IMR-90 (cell line): ENCODE results near the gene NPAS1. TPM values are rescaled to one million over a fixed set of nuclear protein-coding genes. Genes with fewer than 3 reads are reported as not detected.

Experiments used
- ATAC-seq: fragments of 200-7000 bp; cut with Tn5 transposase; 2 replicates; pipeline ENCODE4 v1.9.1; 2020; ENCODE audit warnings: low read depth, mild to moderate bottlenecking, moderate library complexity
- BruUV-seq: library from RNA; stranded (reverse); fragments of 400-500 nt; replicated peaks from 2 replicates; lab custom pipeline; 2021; lab: Mats Ljungman, UMichigan
- CTCF ChIA-PET: fragments of 300-600 bp; formaldehyde crosslinking; extraction: SDS; loops from one replicate; lab custom pipeline; 2021; ENCODE audit warnings: antibody characterized with exemption; lab: Yijun Ruan, JAX
- POLR2A ChIA-PET: fragments of 300-600 bp; sonication (Branson Sonifier 250); formaldehyde crosslinking; loops from one replicate; lab custom pipeline; 2022; ENCODE audit warnings: antibody characterized with exemption; ENCODE audit not compliant: unreplicated experiment; lab: Charles Lee
- DNase-seq: peaks from one replicate; pipeline ENCODE4 v3.0.0; 2013
- H2AFZ ChIP-seq: replicated peaks from 2 replicates; pipeline ENCODE3; 2013; ENCODE audit warnings: low read length, mild to moderate bottlenecking; ENCODE audit not compliant: poor library complexity
- H2AK5ac ChIP-seq: 2 replicates; pipeline ENCODE4 v1.6.1; 2013; ENCODE audit warnings: low read depth, low read length, inconsistent platforms
- H2AK9ac ChIP-seq: replicated peaks from 2 replicates; pipeline ENCODE3; 2013; ENCODE audit warnings: mild to moderate bottlenecking, low read depth, low read length, moderate library complexity; ENCODE audit not compliant: poor library complexity
- H2BK120ac ChIP-seq: 2 replicates; pipeline ENCODE4 v1.6.1; 2013; ENCODE audit warnings: low read depth, low read length, inconsistent platforms
- H2BK15ac ChIP-seq: 3 replicates; pipeline ENCODE4 v1.6.1; 2013; ENCODE audit warnings: low read depth, low read length, inconsistent platforms
- H2BK20ac ChIP-seq: 2 replicates; pipeline ENCODE4 v1.6.1; 2013; ENCODE audit warnings: low read depth, mild to moderate bottlenecking, inconsistent platforms, low read length, moderate library complexity
- H2BK5ac ChIP-seq: 2 replicates; pipeline ENCODE4 v1.6.1; 2013; ENCODE audit warnings: mild to moderate bottlenecking, low read depth, low read length, inconsistent platforms; ENCODE audit not compliant: poor library complexity, severe bottlenecking
- H3K14ac ChIP-seq: replicated peaks from 2 replicates; pipeline ENCODE4 v1.6.1; 2013; ENCODE audit warnings: low read depth, low read length, inconsistent platforms
- H3K18ac ChIP-seq: 2 replicates; pipeline ENCODE4 v1.6.1; 2013; ENCODE audit warnings: low read depth, low read length, control low read depth
- H3K23ac ChIP-seq: 2 replicates; pipeline ENCODE4 v1.6.1; 2013; ENCODE audit warnings: low read depth, low read length, inconsistent platforms
- H3K27ac ChIP-seq: 2 replicates; pipeline ENCODE4 v1.5.1; 2013; ENCODE audit warnings: mild to moderate bottlenecking, control low read depth, low read length; ENCODE audit not compliant: insufficient read depth
- H3K27me3 ChIP-seq: 2 replicates; pipeline ENCODE4 v1.6.1; 2013; ENCODE audit warnings: low read length; ENCODE audit not compliant: control insufficient read depth, insufficient read depth
- H3K36me3 ChIP-seq: 2 replicates; pipeline ENCODE4 v1.6.1; 2013; ENCODE audit warnings: low read length, mixed read lengths; ENCODE audit not compliant: control insufficient read depth, insufficient read depth
- H3K4ac ChIP-seq: 2 replicates; pipeline ENCODE4 v1.6.1; 2013; ENCODE audit warnings: low read depth, low read length, inconsistent platforms
- H3K4me1 ChIP-seq: 2 replicates; pipeline ENCODE4 v1.6.1; 2013; ENCODE audit warnings: low read length, mixed read lengths; ENCODE audit not compliant: control insufficient read depth, insufficient read depth
- H3K4me2 ChIP-seq: 2 replicates; pipeline ENCODE4 v1.6.1; 2013; ENCODE audit warnings: low read depth, mild to moderate bottlenecking, control low read depth, low read length, moderate library complexity
- H3K4me3 ChIP-seq: 2 replicates; pipeline ENCODE4 v1.5.1; 2013; ENCODE audit warnings: low read depth, mild to moderate bottlenecking, control low read depth, low read length, moderate library complexity; ENCODE audit not compliant: insufficient read depth
- H3K56ac ChIP-seq: 2 replicates; pipeline ENCODE4 v1.6.1; 2013; ENCODE audit warnings: low read length, inconsistent platforms; ENCODE audit not compliant: insufficient read depth; ENCODE audit errors: extremely low read depth
- H3K79me1 ChIP-seq, 2 experiments: 2 replicates each; pipeline ENCODE4 v1.6.1; 2013; ENCODE audit warnings: low read length in 2 of 2, inconsistent platforms in 1 of 2, low read depth in 1 of 2
- H3K9ac ChIP-seq: 2 replicates; pipeline ENCODE4 v1.6.1; 2013; ENCODE audit warnings: low read depth, low read length, control low read depth
- H3K9me1 ChIP-seq: 2 replicates; pipeline ENCODE4 v1.6.1; 2013; ENCODE audit warnings: low read length, inconsistent platforms; ENCODE audit not compliant: insufficient read depth
- H3K9me3 ChIP-seq: 2 replicates; pipeline ENCODE4 v1.6.1; 2013; ENCODE audit warnings: low read length; ENCODE audit not compliant: control insufficient read depth, insufficient read depth
- H4K20me1 ChIP-seq: 2 replicates; pipeline ENCODE4 v1.6.1; 2013; ENCODE audit warnings: low read length, inconsistent platforms; ENCODE audit not compliant: insufficient read depth
- H4K5ac ChIP-seq: 2 replicates; pipeline ENCODE4 v1.6.1; 2013; ENCODE audit warnings: mild to moderate bottlenecking, low read depth, low read length, control low read depth
- H4K8ac ChIP-seq, 2 experiments: 2 replicates each; pipeline ENCODE4 v1.6.1; 2013; ENCODE audit warnings: low read depth in 2 of 2, low read length in 2 of 2, control low read depth in 1 of 2, inconsistent platforms in 1 of 2
- H4K91ac ChIP-seq: 2 replicates; pipeline ENCODE4 v1.6.1; 2013; ENCODE audit warnings: low read depth, low read length, inconsistent platforms; ENCODE audit not compliant: insufficient read depth
- BHLHE40 ChIP-seq: fragments of 150-350 bp; IDR thresholded peaks from 2 replicates; pipeline ENCODE4 v1.6.1; 2016; ENCODE audit warnings: mild to moderate bottlenecking, low read depth, low read length
- CHD1 ChIP-seq: IDR thresholded peaks from 2 replicates; pipeline ENCODE4 v1.6.1; 2012; ENCODE audit warnings: low read depth, low read length, improper control_type of control experiment
- CTCF ChIP-seq: conservative IDR thresholded peaks from 2 replicates; pipeline ENCODE4 v1.5.1; 2012; ENCODE audit warnings: mild to moderate bottlenecking, low read depth, low read length, improper control_type of control experiment
- ELK1 ChIP-seq: fragments of 150-350 bp; IDR thresholded peaks from 2 replicates; pipeline ENCODE4 v1.6.1; 2016; ENCODE audit warnings: low read depth, mild to moderate bottlenecking, low read length, moderate library complexity, borderline replicate concordance
- FOS ChIP-seq: fragments of 150-350 bp; IDR thresholded peaks from 2 replicates; pipeline ENCODE4 v1.6.1; 2016; ENCODE audit warnings: low read depth, low read length
- NFE2L2 ChIP-seq: fragments of 150-350 bp; IDR thresholded peaks from 2 replicates; pipeline ENCODE4 v1.6.1; 2016; ENCODE audit warnings: low read depth, mild to moderate bottlenecking, low read length
- RCOR1 ChIP-seq: IDR thresholded peaks from 2 replicates; pipeline ENCODE4 v1.6.1; 2012; ENCODE audit warnings: mild to moderate bottlenecking, low read length, improper control_type of control experiment; ENCODE audit not compliant: insufficient replicate concordance
- SMC3 ChIP-seq: fragments of 150-350 bp; IDR thresholded peaks from 2 replicates; pipeline ENCODE4 v1.6.1; 2016; ENCODE audit warnings: low read depth, mild to moderate bottlenecking, antibody characterized with exemption, low read length, moderate library complexity
- USF2 ChIP-seq: fragments of 150-350 bp; IDR thresholded peaks from 2 replicates; pipeline ENCODE4 v1.6.1; 2017; ENCODE audit warnings: mild to moderate bottlenecking, antibody characterized with exemption, low read length, low read depth
- WGBS, 2 experiments: methylation state at CpG; one replicate each; pipeline versions ENCODE4 v1.1.5 to v1.1.7; 2013; ENCODE audit warnings: missing lambda C conversion rate in 2 of 2; ENCODE audit not compliant: insufficient read length in 1 of 2; ENCODE audit errors: extremely low coverage in 2 of 2; 5-methylcytosine and 5-hydroxymethylcytosine counted together
- dilution Hi-C: fragments of 300-500 bp; cut with HindIII; formaldehyde crosslinking; loops from one replicate; pipeline ENCODE4 v1.14.3; 2018; ENCODE audit warnings: low sequenced_read_pairs; ENCODE audit not compliant: unreplicated experiment
- in situ Hi-C: fragments of 300-500 bp; cut with MboI; formaldehyde crosslinking; loops from 3 replicates; pipeline ENCODE4 v1.14.3; 2019; ENCODE audit warnings: low sequenced_read_pairs, inconsistent platforms, mixed read lengths
- intact Hi-C: fragments of 100-400 bp; cut with micrococcal nuclease; formaldehyde crosslinking; loops from 2 replicates; pipeline ENCODE4 v1.10.0; 2022
- polyA plus RNA-seq, 3 experiments: library from polyadenylated mRNA; depleted of rRNA; stranded (reverse); fragments of >200 nt; gene quantifications; 2 replicates each; pipeline ENCODE4 v1.2.3, GENCODE V29; 2012; ENCODE audit warnings: low replicate concordance in 1 of 3
- total RNA-seq: library from RNA; depleted of rRNA; stranded (reverse); fragments of >200 nt; gene quantifications from 2 replicates; pipeline ENCODE4 v1.2.3, GENCODE V29; 2012

Gene NPAS1
- total and polyA plus RNA-seq, 2 of the 4 experiments (the other 2 are of a cell fraction), result 0.36 to 5.7 TPM

- no peak for ATAC-seq
- Histone ChIP-seq H3K9me1 (no peaks in the 10 kb centered on the region), H3K4me3 (0 out of 2 replicates have a peak overlapping the region, but pooled peaks have one; percentile 12), H4K5ac (0 out of 2 replicates have a peak overlapping the region, but pooled peaks have one; percentile 6), H3K36me3 (no peaks in the 10 kb centered on the region), H2BK20ac (no peak overlapping the region), H3K4me1 (no peaks in the 10 kb centered on the region), H2BK120ac (no peak overlapping the region), H4K91ac (no peak overlapping the region), H2AK9ac (peak overlapping the region; percentile 89), H2BK15ac (0 out of 3 replicates have a peak overlapping the region, but pooled peaks have one; percentile 10), H3K14ac (0 out of 2 replicates have a peak overlapping the region, but pooled peaks have one; percentile 21), H3K9ac (no peak overlapping the region), H3K23ac (no peak overlapping the region; the same call in 1 of the 2 replicates), H2AK5ac (peak overlapping the region; percentile 26; the same call in 1 of the 2 replicates), H2BK5ac (no peak overlapping the region), H2AFZ (peak overlapping the region; percentile 98), H3K4me2 (peak overlapping the region; percentile 70), H4K20me1 (peaks cover 6% of the 10 kb centered on the region; the same call in 1 of the 2 replicates), H3K27ac (no peak overlapping the region), H3K4ac (peak overlapping the region; percentile 11; the same call in 1 of the 2 replicates), H3K56ac (no peak overlapping the region), H4K8ac (peak overlapping the region in 1 of 2 experiments; percentile 73; a peak in 3 of 4 replicates), H3K79me1 (peaks cover 0 to 21% of the 10 kb centered on the region in 2 experiments; a peak in 3 of 4 replicates), H3K9me3 (no peaks in the 10 kb centered on the region), H3K18ac (no peak overlapping the region), H3K27me3 (no peaks in the 10 kb centered on the region)
- WGBS, 2 experiments, result 80% methylated on average over 9 of the region's 13 CpGs; no CpG with 5 or more reads in 1 of the 2 experiments
- TF ChIP-seq RCOR1, result no peak
- no peak for TF ChIP-seq CTCF
- no peak for TF ChIP-seq ELK1
- TF ChIP-seq CHD1, result no peak
- TF ChIP-seq FOS, result no peak
- no peak for TF ChIP-seq BHLHE40
- TF ChIP-seq NFE2L2, result no peak
- no peak for TF ChIP-seq SMC3
- TF ChIP-seq USF2, result no peak
- intact Hi-C loops (no loop called here), dilution Hi-C loops (no loop called here), in situ Hi-C loops (no loop called here)
- POLR2A ChIA-PET, result no interaction called here
- no TSS peak for BruUV-seq
- no peak for DNase-seq
- CTCF ChIA-PET, result interaction anchor here (1.0 kb wide), 1 partner anchor 11 kb away, joined by 3 read pairs; no protein-coding TSS in a partner anchor
These were observed 27.7 kb downstream of the NPAS1 start for GRCh38 chr19:47047272-47047762.
